ENCODE measurements around the gene EVX1. TPM values are rescaled to one million over a fixed set of nuclear protein-coding genes. Genes with fewer than 3 reads are reported as not detected.
A peak's percentile ranks its signal among the peaks of the same experiment; 100 is the strongest.

Gene EVX1
- total and polyA plus RNA-seq, 2 of the 8 experiments (the other 6 are each of a cell fraction or from before 2014, with no cell fraction given), result not detected

GRCh38 chr7:27242154-27242553 lies 448 bp upstream of the EVX1 start:
- H3K4ac ChIP-seq (replicated peaks; ENCODE audit: insufficient read length, low read depth, low read length), result no peak overlapping the region
- H3K9ac ChIP-seq (replicated peaks in 1 of 4; ENCODE audit: extremely low read depth in 1 of 4, low read depth in 3 of 4, low read length in 3 of 4), result no peak overlapping the region
- H3K9me3 ChIP-seq (ENCODE audit: insufficient read depth in 2 of 2, low read depth in 1 of 2, low read length in 1 of 2), result no peaks in the 10 kb centered on the region
- peaks cover 0 to 8% (median 0%) of the 10 kb centered on the region in 4 experiments; a peak in 1 of 8 replicates for H3K36me3 ChIP-seq (ENCODE audit: control insufficient read depth in 2 of 4, insufficient read depth in 4 of 4, low read length in 3 of 4)
- peak overlapping the region in 1 of 4 experiments; percentile 43; a peak in 1 of 8 replicates for H3K4me3 ChIP-seq (ENCODE audit: extremely low read depth in 1 of 4, insufficient read depth in 2 of 4, low read depth in 3 of 4, low read length in 4 of 4)
- H4K5ac ChIP-seq (ENCODE audit: insufficient read length, low read depth, low read length), result no peak overlapping the region
- no peaks in the 10 kb centered on the region for H3K79me2 ChIP-seq (ENCODE audit: control insufficient read depth in 1 of 2, insufficient read depth in 2 of 2, low read length in 2 of 2)
- H3K18ac ChIP-seq (ENCODE audit: extremely low read depth, low read length), result no peak overlapping the region; the same call in 1 of the 2 replicates
- H3K4me1 ChIP-seq (replicated peaks in 1 of 4; ENCODE audit: control insufficient read depth in 3 of 4, insufficient read depth in 4 of 4, low read length in 3 of 4), result peaks cover 7 to 50% (median 23%) of the 10 kb centered on the region in 4 experiments
- no peak for DNase-seq (ENCODE audit: low read depth in 1 of 2, low spot score in 2 of 2)
- WGBS, 2 experiments (ENCODE audit: extremely low coverage in 1 of 2, insufficient coverage in 1 of 2, insufficient read length in 1 of 2, insufficient replicate concordance in 2 of 2, low coverage in 1 of 2, low lambda C conversion rate in 2 of 2, missing lambda C conversion rate in 1 of 2), result 4% methylated on average over 14 of the region's 14 CpGs; no CpG with 5 or more reads in 1 of the 2 experiments
- H2AFZ ChIP-seq (ENCODE audit: low read length), result no peak overlapping the region
- peaks cover 99 to 100% (median 100%) of the 10 kb centered on the region in 4 experiments for H3K27me3 ChIP-seq (replicated peaks in 1 of 4; ENCODE audit: control insufficient read depth in 3 of 4, extremely low read depth in 1 of 4, insufficient read depth in 3 of 4, low read length in 3 of 4)
- peaks cover 3% of the 10 kb centered on the region; the same call in 1 of the 2 replicates for H3K23me2 ChIP-seq (ENCODE audit: low read depth, low read length)
- no peak overlapping the region for H2BK15ac ChIP-seq (ENCODE audit: low read length)
- H4K91ac ChIP-seq (replicated peaks; ENCODE audit: insufficient read length, low read length), result no peak overlapping the region
- FAIRE-seq, result no peak
- H3K23ac ChIP-seq (ENCODE audit: insufficient read length), result no peak overlapping the region
- no peak overlapping the region for H3K27ac ChIP-seq (ENCODE audit: low read depth, low read length)
- ChIA-PET POLR2A (ENCODE audit: partially characterized antibody) (interaction anchor here (1.1 kb wide), 1 partner anchor 11 kb away, joined by 3 read pairs; no protein-coding TSS in a partner anchor), CTCF (ENCODE audit: partially characterized antibody) (interaction anchor here (0.7 to 7.9 kb wide), 6 partner anchors 16 to 332 kb away, joined by 3 to 57 read pairs (median 6); no protein-coding TSS in a partner anchor)
- H2BK20ac ChIP-seq (ENCODE audit: low read length), result no peak overlapping the region
- H3K79me1 ChIP-seq (ENCODE audit: low read depth, low read length), result no peaks in the 10 kb centered on the region
- TF ChIP-seq TCF12 (IDR thresholded peaks at IDR 0.05; ENCODE audit: low read depth, low read length) (0 out of 2 replicates have a peak, but pooled peaks have one; percentile 16), SP4 (IDR thresholded peaks at IDR 0.05; ENCODE audit: low read length) (no peak), CBX8 (IDR thresholded peaks at IDR 0.05; ENCODE audit: borderline replicate concordance, low read depth, low read length) (no peak), SP1 (IDR thresholded peaks at IDR 0.05; ENCODE audit: low read depth, low read length) (0 out of 2 replicates have a peak, but pooled peaks have one; percentile 6)
- H3K56ac ChIP-seq (replicated peaks; ENCODE audit: insufficient read length, low read depth, low read length), result no peak overlapping the region
- no peak overlapping the region for H2AK5ac ChIP-seq (ENCODE audit: low read depth, low read length)
- H4K8ac ChIP-seq (ENCODE audit: extremely low read depth, insufficient read depth, low read length), result no peak overlapping the region
- H2BK5ac ChIP-seq (ENCODE audit: low read depth, low read length), result no peak overlapping the region
- peaks cover 33 to 54% of the 10 kb centered on the region in 2 experiments for H4K20me1 ChIP-seq (replicated peaks in 1 of 2; ENCODE audit: control insufficient read depth in 1 of 2, insufficient read depth in 2 of 2, low read length in 2 of 2)
- H2BK12ac ChIP-seq (ENCODE audit: low read depth, low read length), result no peak overlapping the region
- peak overlapping the region; percentile 53 to 61 for H3K4me2 ChIP-seq (ENCODE audit: insufficient read depth in 1 of 2, low read depth in 2 of 2, low read length in 2 of 2)
- no peak overlapping the region for H3K14ac ChIP-seq (ENCODE audit: insufficient read length)
- no peak overlapping the region for H2BK120ac ChIP-seq (replicated peaks; ENCODE audit: low read depth, low read length)

Measured in H1 (cell line).